RWPE1 (cell line): ENCODE measurements around the gene GPD1.

Experiments used
- CTCF ChIA-PET: fragments of 350-600 bp; sonication (Branson Sonifier 250); formaldehyde crosslinking; extraction: SDS; loops from one replicate; lab custom pipeline; 2021; lab: Yijun Ruan, JAX
- POLR2A ChIA-PET: fragments of 400-600 bp; formaldehyde crosslinking; extraction: SDS; loops from one replicate; lab custom pipeline; 2020; ENCODE audit warnings: antibody characterized with exemption; ENCODE audit not compliant: low non-redundant PET; lab: Yijun Ruan, JAX
- DNase-seq: peaks from one replicate; pipeline ENCODE4 v3.0.0; 2012; ENCODE audit warnings: low spot score
- H3K27ac ChIP-seq: fragments of 450-650 bp; 2 replicates; pipeline ENCODE4 v1.5.1; 2017
- CTCF ChIP-seq: fragments of 450-650 bp; conservative IDR thresholded peaks from 2 replicates; pipeline ENCODE4 v1.5.1; 2017; ENCODE audit warnings: low read depth, mild to moderate bottlenecking

Gene GPD1

GRCh38 chr12:50058743-50059312 is 45.0 kb upstream of the GPD1 start:
- no peak for DNase-seq
- H3K27ac ChIP-seq = peak overlapping the region; percentile 60
- CTCF ChIA-PET = interaction anchor here (0.6 to 4.0 kb wide), 5 partner anchors 12 to 1071 kb away, joined by 4 to 18 read pairs (median 5); no protein-coding TSS in a partner anchor
- no peak for TF ChIP-seq CTCF
- POLR2A ChIA-PET = no interaction called here

- H3K27ac ChIP-seq = peak overlapping the region; percentile 6; the same call in 1 of the 2 replicates
- TF ChIP-seq CTCF = no peak
- CTCF ChIA-PET = interaction anchor here (0.6 to 4.0 kb wide), 4 partner anchors 11 to 221 kb away, joined by 3 to 18 read pairs (median 10); no protein-coding TSS in a partner anchor
These were observed 44.2 kb upstream of the GPD1 start for GRCh38 chr12:50059440-50060119.

GRCh38 chr12:50060120-50060468 is 43.7 kb upstream of the GPD1 start:
- H3K27ac ChIP-seq = peak overlapping the region; percentile 6; the same call in 1 of the 2 replicates
- ChIA-PET POLR2A (no interaction called here), CTCF (interaction anchor here (0.6 to 4.0 kb wide), 4 partner anchors 10 to 221 kb away, joined by 3 to 18 read pairs (median 10); no protein-coding TSS in a partner anchor)
- TF ChIP-seq CTCF = no peak
- DNase-seq = no peak

More at GRCh38 chr12:50059440-50060119, 44.2 kb upstream of the GPD1 start:
- DNase-seq = no peak
- POLR2A ChIA-PET = no interaction called here

GRCh38 chr12:50061171-50061570 is 42.6 kb upstream of the GPD1 start:
- DNase-seq = no peak
- TF ChIP-seq CTCF = no peak
- CTCF ChIA-PET = interaction anchor here (1.0 to 4.0 kb wide), 3 partner anchors 9 to 94 kb away, joined by 3 to 18 read pairs (median 14); no protein-coding TSS in a partner anchor
- no peak overlapping the region for H3K27ac ChIP-seq
- POLR2A ChIA-PET = no interaction called here

GRCh38 chr12:50061946-50062686 is 41.7 kb upstream of the GPD1 start:
- peak overlapping the region; percentile 85 for H3K27ac ChIP-seq
- no peak for TF ChIP-seq CTCF
- POLR2A ChIA-PET = no interaction called here
- no peak for DNase-seq
- CTCF ChIA-PET = interaction anchor here (0.6 to 1.0 kb wide), 2 partner anchors 23 to 81 kb away, joined by 4 to 5 read pairs; no protein-coding TSS in a partner anchor
